Dedifferentiated amniotic fluid mesenchymal stem cell (primary cell): ENCODE measurements around the gene SLC6A4.
"Not testable (repeated sequence)": the region's sequence is repeated elsewhere in the genome, so short reads cannot be mapped to it uniquely, and the experiment has no call there.

Experiments
- DNase-seq: peaks from one replicate; pipeline ENCODE4 v3.0.0-alpha.2; 2016; ENCODE audit errors: extremely low spot score

SLC6A4 gene

DNA sequence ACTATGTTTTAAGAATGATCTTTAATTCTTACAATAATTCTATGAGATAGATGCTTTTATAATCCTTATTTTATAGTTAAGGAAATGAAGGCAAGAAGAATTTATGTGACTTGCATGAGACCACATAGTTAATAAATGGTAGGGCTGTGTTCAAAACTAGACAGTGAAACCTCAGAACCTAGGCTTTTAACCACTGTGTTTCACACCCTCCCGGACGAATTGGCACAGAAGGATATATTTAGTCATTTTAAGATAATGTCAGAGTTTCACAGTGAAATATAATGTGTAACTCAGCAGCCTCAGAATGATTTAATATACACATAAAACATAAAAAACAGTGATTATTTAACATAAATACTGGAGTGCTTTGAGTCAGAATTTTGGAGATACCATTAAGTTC is 61.8 kb downstream of the SLC6A4 start:
- no peak for DNase-seq

DNA sequence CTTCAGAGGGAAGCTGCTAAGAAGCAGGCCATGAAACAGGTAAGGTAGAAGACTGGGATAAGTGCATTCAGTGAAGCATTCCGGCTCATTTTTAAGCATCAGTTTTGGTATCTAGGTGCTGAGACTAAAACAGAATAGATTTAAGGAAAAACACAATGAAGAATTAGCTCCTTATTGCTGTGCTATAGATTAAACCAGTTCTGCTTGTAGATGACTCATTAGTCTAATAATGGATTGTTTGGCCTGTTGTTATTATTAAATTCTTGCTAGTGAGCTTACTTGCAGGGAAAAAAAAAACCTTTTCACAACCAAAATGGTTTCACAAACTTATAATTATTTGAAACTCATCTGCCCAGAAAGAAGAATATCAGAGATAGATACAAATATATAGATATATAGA is 62.9 kb downstream of the SLC6A4 start:
- no peak for DNase-seq

DNA sequence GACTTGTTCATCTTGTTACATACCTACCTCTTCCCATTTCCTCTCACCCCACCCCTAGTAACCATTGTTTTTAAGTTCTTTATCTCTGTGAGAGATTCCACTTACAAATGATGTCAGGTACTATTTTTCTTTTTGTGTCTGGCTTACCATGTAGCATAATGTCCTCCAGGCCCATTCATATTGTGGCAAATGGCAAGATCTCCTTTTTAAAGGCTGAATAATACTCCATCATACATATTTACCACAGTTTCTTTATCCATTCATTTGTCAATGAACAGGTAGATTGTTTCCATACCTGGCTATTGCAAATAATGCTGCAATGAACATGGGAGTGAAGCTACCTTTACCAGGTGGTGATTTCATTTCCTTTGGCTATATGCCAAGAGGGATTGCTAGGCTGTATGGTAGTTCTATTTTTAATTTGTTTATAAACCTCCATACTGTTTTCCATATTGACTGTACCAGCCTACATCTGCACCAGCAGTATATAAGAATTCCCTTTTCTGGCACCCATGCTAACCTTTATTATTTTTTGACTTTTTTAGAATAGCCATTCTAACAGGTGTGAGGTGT is 65.0 kb downstream of the SLC6A4 start:
- no peak for DNase-seq

DNA sequence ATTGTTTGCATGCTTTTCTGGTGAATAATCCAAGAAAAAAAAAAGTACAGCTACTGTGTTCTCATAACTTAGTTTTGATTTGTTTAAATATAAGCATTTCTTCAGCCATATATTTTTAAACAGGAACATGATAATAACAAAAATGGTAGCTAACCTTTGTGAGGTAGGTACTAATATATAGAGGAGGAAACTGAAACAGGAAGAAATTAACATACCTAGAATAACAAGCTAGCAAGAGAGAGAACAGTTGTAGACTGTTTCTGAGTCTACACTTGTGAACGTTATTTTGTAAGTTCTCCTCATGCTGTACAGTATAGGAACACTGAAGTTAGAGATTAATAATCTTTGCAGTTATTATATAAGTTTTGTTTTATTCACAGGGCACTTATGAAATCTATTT is 69.5 kb downstream of the SLC6A4 start:
- DNase-seq, result no peak

DNA sequence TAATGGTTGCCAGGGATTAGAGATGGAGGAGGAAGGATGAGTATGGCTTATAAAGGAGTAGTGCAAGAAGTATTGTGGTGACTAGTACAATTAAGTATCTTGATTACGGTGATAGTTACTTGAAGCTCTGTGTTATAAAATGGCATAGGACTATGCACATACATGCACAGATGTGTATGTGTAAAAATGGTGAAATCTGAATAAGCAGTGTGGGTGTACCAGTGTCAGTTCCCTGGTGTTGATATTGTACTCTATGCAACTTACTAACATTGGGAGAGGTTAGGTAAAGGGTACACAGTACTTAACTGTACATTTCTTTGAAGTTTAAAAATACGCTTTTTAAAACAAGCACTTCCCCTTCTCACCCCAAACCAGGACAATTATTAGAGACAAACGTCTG is 70.3 kb downstream of the SLC6A4 start:
- no peak for DNase-seq

DNA sequence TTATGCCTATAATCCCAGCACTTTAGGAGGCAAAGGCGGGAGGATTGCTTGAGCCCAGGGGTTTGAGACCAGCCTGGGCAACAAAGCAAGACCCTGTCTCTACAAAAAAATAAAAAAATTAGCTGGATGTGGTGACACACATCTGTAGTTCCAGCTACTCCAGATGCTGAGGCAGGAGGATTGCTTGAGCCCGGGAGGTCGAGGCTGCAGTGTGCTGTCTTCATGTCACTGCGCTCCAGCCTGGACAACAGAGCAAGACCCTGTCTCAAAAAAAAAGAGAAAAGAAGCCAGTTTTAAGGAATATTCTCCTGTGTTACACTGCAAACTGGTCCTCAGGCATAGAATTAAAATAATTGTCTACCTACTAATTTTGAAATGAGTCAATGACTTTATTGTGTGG is 71.0 kb downstream of the SLC6A4 start:
- DNase-seq, result no peak

DNA sequence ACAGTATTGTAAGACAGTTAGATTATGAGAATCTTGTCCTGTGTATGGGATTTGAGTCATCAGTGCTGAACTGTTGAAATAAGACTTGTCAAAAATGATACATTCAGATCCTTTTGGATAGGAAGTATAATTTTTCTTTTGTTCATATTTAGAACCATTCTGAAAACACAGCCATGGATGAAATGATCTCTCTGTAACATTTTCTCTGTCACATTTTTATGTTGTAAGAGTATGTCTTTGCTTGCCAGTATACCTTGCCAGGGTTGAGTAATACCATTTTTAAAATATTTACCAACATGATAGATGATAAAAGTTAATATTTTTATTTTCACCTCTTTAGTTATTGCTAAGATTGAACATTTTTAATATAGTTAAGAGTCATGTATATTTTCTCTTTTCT is 73.9 kb downstream of the SLC6A4 start:
- no peak for DNase-seq

DNA sequence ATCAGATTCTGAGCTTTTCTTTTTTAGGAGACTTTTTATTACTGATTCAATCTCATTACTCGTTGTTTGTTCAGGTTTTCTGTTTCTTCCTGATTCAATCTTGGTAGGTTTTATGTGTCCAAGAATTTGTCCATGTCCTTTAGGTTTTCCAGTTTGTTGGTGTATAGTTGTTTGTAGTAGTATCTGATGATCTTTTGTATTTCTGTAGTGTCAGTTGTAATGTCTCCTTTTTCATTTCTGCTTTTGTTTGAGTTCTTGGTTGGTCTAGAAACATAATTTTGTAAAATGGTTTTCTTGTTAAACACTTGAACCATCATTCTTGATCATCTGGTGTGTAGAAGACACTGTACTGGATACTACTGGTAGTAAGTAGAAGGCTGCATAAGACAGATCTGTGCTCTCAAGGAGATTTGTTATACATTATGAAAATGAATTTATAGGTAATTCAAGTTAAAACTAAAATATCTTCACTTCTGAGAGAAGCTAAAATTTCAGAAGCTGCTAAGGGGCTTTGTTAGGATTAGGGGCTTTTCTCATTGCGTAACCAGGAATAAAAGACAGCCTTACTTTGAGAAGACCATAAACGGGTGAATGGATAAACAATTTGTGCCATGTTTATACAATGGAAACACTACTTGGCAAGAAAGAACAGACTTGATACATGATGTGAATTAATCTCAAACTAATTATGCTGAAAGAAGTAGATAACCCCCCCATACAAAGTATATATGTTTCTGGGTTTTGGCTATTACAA is 74.9 kb downstream of the SLC6A4 start:
- DNase-seq, result no peak

DNA sequence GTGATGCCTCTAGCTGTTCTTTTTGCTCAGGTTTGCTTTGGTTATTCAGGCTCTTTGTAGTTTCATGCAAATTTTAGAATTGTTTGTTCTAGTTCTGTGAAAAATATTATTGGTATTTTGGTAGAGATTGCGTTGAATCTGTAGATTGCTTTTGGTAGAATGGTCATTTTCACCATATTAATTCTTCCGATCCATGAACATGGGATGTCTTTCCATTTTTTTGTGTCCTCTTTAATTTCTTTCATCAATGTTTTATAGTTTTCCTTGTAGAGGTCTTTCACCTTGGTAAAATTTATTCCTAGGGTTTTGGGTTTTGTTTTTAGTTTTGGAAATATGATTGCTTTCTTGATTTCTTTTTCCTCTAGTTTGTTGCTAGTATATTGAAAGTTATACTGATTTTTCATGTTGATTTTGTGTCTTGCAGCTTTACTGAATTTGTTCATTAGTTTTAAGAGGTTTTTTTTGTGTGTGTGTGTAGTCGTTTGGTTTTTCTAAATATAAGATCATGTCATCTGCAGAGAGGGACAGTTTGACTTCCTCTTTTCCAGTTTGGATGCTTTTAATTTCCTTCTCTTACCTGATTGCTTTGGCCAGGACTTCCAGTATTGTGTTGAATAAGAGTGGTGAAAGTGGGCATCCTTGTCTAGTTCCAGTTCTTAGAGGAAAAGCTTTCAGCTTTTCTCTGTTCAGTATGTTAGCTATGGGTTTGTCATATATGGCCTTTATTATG is 76.4 kb downstream of the SLC6A4 start:
- no peak for DNase-seq

DNA sequence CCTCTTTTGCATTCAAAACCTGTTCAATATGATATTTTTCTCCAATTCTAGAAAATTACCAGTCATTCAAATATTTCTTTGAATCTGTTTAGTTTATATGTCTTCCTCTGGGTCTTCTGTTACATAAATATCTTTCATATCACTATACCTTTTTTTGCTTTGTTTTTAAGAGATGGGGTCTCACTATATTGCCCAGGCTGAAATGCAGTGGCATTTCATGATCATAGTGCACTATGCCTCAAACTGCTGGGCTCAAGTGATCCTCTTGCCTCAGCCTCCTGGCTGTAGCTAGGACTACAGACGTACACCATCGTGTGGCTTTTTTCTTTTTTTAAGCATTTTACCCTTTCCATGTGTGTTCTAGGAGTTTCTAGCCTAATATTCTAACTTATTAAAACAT is 80.1 kb downstream of the SLC6A4 start:
- DNase-seq, result no peak

DNA sequence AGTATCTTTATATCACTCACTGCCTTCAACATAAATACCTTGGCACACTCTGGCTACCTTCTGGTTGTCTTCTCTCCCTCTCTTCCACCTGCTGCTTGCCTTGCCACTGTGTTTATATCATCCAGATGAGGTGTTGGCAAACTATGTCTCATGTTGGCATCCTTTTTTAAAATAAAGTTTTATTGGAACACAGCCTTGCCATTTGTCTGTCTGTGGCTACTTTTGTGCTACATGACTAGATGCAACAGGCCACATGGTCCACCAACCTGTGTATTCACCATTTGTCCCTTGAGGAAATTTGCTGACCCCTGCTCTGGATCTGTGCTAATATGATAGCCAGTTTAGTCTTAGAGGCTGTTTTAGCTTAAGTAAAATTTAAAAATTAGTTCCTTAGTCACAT is 82.0 kb downstream of the SLC6A4 start:
- DNase-seq, result no peak

DNA sequence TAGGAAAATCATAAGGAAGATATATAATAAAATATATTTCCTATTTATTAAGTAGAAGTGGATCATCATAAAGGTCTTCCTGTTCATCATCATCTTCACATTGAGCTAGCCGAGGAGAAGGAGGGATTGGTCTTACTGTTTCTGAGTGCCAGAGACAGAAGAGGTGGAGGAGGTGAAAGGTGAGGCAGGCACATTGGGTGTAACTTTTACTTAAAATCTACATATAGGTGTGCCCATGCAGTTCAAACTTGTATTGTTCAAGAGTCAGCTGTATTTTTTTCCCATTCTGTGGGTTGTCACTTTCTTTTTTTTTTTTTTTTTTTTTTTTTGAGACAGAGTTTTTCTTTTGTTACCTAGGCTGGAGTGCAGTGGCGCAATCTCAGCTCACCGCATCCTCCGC is 84.0 kb downstream of the SLC6A4 start:
- no peak for DNase-seq

DNA sequence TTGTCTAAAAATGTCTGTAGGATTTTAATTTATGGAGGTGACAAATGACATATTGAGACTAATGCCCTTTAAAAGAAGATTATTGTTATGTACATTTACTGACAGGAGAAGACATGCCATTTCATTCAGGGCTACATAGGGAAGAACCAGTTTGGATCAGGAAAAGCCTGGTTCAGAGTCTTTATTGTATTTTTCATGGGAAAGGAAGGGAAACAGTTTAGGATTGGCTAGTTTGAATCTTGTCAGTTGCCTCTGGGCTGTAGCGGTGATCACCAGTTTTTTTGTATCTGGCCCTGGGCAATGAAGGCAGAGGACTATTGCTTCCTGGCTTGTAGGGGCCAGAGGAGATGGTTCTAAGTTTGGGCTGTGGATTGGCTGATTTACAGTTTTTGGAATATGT is 87.1 kb downstream of the SLC6A4 start:
- DNase-seq, result no peak

DNA sequence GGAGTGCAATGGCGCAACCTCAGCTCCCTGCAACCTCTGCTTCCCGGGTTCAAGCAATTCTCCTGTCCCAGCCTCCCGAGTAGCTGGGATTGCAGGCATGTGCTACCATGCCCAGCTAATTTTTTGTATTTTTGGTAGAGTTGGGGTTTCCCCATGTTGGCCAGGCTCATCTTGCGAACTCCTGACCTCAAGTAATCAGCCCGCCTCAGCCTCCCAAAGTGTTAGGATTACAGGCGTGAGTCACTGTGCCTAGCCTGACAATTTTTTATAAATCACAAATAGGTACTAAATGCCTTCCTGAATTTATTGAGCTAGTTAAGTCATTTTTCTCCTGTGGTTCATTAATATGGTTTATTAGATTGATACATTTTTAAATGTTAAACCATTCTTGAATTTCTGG is 87.6 kb downstream of the SLC6A4 start:
- DNase-seq, result not testable (repeated sequence)
